KOPT-K1 (cell line): ENCODE data around the gene PDPR.
"Not testable (repeated sequence)": the region's sequence is repeated elsewhere in the genome, so short reads cannot be mapped to it uniquely, and the experiment has no call there.

Experiments
- H3K27ac ChIP-seq: fragments of 200-600 bp; sonication (generic); 2 replicates; pipeline ENCODE4 v1.5.1; 2016; ENCODE audit warnings: antibody characterized with exemption, mild to moderate bottlenecking, low read depth, low read length; ENCODE audit not compliant: poor library complexity, severe bottlenecking
- H3K36me3 ChIP-seq: fragments of 200-600 bp; sonication (generic); 2 replicates; pipeline ENCODE4 v1.5.1; 2017; ENCODE audit warnings: antibody characterized with exemption, mild to moderate bottlenecking, low read length, moderate library complexity; ENCODE audit not compliant: insufficient read depth
- H3K9me3 ChIP-seq: fragments of 200-600 bp; sonication (generic); 2 replicates; pipeline ENCODE4 v1.5.1; 2017; ENCODE audit warnings: antibody characterized with exemption, low read length, mild to moderate bottlenecking; ENCODE audit not compliant: insufficient read depth, poor library complexity, severe bottlenecking

PDPR gene

DNA sequence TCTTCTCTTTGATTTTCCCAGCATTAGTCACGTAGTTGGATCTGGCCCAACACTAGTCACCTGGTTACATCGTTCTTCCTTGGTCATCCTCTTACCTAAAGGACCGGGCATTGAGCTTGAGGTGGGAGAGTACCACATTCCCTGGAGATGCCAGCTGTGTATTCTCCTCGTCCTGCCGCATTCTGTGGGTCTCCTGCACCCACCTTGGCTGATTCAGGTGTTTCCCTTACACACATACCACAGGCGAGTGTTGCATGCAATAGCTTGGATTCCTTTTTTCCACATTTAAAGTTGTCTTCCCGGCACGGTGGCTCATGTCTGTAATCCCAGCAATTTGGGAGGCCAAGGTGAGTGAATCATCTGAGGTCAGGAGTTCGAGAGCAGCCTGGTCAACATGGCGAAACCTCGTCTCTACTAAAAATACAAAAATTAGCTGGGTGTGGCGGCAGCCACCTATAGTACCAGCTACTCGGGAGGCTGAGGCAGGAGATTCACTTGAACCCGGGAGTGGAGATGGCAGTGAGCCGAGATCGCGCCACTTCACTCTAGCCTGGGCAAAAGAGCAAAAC, 37.9 kb downstream of the PDPR start:
- Histone ChIP-seq H3K36me3 (peaks cover 97% of the 10 kb centered on the region), H3K9me3 (no peaks in the 10 kb centered on the region), H3K27ac (no peak overlapping the region)

DNA sequence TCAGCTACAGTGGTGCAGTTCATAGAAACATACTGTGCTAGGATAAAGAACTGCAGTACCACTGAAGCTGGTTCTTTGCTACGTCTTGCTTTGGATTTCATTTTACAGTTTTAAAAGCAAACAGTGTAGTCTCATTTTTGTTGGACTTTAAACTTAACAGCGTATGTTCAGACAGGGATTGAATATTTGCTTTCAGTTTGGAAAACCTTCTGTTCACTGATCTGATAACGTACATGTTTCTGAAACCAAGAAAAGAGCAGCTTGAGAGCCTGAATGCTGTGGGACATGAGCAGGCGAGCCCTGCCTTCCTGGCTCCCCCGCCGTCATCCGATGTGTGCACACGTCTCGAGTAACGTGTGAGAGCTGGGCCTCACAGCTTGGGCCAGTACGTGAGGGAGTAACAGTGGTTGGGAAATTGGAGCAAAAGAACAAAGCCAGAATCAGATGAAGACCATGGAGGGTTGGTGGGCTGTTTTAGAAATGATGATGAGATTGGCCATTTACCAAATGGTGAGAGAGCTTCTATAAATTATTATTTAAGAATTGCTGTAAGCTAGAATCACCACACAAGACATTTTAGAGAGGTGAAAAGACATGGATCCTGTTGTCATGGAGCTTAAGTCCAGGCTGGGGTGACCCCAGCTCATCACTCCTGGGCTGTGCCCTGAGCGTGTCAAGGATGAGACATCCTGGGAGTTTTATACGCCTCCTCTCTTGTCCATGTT, 38.6 kb downstream of the PDPR start:
- peaks cover 100% of the 10 kb centered on the region for H3K36me3 ChIP-seq
- no peak overlapping the region for H3K27ac ChIP-seq
- no peaks in the 10 kb centered on the region for H3K9me3 ChIP-seq

DNA sequence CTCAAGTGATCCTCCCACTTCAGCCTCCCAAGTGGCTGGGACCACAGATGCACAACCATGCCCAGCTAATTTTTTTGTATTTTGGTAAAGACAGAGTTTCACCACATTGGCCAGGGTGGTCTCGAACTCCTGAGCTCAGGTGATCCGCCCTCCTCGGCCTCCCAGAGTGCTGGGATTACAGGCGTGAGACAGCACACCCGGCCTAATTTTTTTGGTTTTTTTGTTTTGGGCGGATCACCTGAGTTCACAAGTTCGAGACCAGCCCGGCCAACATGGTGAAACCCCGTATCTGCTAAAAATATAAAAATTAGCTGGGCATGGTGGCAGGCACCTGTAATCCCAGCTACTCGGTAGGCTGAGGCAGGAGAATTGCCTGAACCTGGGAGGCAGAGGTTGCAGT, 40.6 kb downstream of the PDPR start:
- H3K9me3 ChIP-seq, H3K27ac ChIP-seq: not testable (repeated sequence)
- H3K36me3 ChIP-seq, result peaks cover 100% of the 10 kb centered on the region

DNA sequence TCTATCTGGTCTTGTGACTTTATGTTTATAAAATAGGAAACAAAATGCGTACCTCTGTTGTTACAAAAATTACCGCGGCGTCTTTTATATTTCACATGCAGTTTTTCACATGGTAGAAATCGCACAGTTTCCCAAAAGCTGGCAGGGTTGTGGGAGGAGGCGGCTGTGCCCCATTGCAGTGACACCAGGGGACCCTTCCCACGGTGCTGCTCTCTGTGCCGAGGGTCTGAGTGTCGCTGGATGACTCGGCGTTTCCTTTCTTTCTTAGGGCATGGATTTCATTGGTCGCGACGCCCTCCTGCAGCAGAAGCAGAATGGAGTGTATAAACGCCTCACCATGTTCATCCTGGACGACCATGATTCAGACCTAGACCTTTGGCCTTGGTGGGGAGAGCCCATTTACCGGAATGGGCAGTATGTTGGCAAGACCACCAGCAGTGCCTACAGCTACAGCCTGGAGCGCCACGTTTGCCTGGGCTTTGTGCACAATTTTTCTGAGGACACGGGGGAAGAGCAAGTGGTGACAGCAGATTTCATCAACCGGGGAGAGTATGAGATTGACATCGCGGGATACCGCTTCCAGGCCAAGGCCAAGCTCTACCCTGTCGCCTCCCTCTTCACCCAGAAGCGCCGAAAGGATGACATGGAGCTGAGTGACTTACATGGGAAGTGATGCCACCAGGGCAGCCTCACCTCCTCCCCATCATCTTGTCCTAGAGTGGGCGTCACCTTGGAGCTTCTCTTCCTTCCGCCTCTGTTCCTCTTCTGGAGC, 42.3 kb downstream of the PDPR start:
- H3K36me3 ChIP-seq, result peaks cover 100% of the 10 kb centered on the region
- H3K27ac ChIP-seq, result no peak overlapping the region
- no peaks in the 10 kb centered on the region for H3K9me3 ChIP-seq

DNA sequence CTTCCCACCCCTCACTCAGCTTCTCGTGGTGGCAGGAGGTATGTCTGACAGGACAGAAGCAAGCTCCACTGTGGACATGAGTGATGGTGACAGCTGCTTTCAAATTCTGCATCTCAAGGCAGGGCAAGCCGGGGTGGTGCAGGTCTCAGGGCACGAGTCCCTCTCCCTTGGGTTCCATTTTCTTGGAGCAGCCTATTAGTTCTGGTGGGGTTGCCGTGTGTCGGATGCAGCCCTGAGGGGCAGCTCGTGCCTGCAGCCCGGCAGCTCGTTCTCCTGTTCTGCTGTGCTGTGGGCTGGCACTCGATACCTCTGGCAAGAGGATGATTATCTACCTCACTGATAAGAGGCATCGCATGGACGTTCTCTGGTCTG, 43.0 kb downstream of the PDPR start:
- Histone ChIP-seq H3K27ac (no peak overlapping the region), H3K9me3 (no peaks in the 10 kb centered on the region), H3K36me3 (peaks cover 100% of the 10 kb centered on the region)

DNA sequence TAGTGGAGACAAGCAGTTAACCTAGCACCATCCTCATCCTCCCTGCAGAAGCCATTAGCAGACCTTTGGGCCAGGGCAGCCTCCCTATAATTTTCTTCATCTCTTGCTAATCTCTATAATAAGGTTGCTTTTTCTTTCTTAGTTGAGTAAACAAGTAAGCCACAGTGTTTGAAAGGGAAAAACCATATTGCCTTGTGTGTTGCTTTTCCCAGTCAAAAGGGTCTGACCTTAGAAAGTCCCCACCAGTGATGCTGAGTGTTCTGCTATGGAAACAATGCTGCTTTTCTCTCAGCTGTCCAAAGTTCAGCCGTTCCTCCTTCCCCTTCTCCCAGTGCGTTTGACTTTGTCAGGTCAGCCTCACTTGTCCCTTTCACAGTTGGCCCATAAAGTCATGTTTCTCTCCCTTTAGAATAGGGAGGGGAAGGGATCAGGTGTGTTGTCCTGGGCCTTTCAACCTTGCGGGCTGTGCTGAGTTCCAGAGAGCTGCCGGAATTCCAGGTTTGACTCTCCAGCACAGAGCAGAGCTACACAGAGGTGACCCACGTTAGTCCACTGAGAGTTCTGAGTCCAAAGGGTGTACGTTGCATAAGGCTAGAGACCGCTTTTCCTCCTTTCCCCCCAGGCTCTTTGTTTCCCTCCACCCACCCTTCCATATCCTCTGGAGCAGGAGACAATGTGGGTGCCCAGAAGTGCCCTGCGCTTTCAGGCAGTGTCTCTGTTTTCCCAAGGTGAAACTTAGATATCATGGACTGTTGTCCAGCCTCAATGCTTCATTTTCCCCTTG, 43.5 kb downstream of the PDPR start:
- H3K36me3 ChIP-seq, result peaks cover 100% of the 10 kb centered on the region
- H3K27ac ChIP-seq, result no peak overlapping the region
- H3K9me3 ChIP-seq, result no peaks in the 10 kb centered on the region

DNA sequence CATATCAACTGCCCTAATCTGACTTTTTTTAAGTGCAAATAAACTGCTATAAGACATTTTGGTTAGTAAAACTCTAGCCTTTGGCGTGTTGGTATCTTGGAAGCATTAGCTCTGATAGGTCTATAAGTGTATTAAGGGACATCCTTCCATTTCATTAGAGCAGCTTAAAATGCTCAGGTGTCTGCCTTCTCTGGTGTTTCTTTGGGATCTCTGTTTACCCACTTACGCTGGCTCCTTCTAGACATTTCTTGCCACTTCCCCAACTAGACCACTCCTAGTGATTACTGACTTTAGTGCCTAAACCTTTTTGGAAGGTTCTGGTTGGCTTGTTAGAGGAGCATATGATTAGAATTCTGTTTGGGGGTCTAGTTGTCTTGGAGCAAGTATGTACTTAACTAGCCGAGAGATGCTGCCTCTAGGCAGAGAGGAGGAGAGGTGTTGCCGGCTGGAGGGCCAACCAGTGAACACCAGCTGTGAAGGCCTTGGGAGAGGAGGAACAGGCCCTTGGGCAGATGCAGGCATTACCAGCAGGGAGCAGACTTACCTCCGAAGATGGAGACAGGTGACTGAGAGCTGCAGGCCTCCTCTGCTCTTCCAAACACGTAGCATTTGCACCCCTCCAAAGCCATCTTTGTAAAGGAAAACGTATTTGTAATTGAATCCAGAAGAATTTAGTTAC, 44.3 kb downstream of the PDPR start:
- Histone ChIP-seq H3K36me3 (peaks cover 96% of the 10 kb centered on the region), H3K27ac (no peak overlapping the region), H3K9me3 (no peaks in the 10 kb centered on the region)

DNA sequence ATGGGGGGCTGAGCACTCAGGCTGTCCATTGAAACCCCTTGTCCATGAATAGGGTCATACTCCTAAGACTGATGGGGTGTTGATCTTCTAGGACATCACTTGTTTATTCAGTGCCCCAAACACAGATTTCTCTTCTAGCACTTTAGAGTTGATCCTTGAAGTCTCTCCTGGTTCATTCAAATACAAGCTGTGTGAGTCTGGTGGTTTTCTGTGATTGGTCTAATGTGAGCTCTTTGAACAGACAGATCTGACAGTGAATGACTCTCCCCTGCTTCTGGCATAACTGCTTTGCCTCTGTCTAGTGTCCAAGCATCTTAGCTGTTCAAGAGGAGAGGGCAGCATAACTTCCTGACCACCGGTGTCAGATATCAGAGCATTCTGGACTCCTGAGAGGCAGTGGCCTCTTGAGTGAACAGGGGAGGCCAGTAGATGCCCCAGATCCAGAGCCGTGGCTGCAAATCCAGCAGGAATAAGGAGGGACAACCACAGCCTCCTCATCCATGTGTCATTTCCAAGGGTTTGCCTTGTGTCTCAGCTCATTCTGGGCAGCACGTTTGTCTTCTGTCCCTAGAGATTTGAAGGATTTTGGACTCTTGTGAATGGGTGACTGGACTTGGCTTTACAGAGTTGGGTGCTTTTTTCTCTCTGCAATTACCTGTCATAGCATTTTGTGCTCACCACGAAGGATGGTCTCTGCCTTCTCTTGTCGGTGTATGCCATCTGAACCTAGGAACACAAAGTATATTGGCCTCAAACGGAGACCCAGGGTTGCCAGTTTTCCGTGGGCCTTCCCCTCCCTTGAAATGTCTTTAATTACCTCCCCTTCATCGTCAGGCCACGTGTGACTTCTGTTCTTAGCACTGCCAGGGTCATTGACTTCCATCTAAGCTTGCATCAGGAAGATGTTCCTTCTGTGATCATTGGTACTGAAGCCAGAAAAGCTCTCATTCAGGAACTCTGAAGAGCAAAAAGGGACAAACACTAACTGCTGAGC, 45.5 kb downstream of the PDPR start:
- no peak overlapping the region for H3K27ac ChIP-seq
- no peaks in the 10 kb centered on the region for H3K9me3 ChIP-seq
- H3K36me3 ChIP-seq, result peaks cover 83% of the 10 kb centered on the region

DNA sequence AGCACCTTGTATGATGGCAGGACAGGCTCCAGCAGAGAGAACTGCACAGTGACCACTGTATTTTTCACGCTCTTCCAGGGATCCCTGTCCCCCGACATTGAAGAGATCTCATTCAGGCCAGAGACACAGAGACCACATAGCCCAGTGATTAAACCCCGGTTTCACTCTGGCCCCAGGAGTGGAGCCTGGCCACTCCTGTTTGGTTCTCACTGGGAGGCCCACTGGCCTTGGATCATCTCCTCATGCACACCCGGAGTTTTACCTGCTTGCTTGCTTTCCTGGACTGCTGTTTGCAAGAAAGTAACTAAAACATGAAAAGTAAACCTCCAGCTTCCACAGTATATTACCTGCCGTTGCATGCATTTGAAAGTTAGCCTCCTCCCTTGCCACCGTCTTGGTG, 46.3 kb downstream of the PDPR start:
- H3K9me3 ChIP-seq, result no peaks in the 10 kb centered on the region
- peaks cover 76% of the 10 kb centered on the region for H3K36me3 ChIP-seq
- H3K27ac ChIP-seq, result no peak overlapping the region

DNA sequence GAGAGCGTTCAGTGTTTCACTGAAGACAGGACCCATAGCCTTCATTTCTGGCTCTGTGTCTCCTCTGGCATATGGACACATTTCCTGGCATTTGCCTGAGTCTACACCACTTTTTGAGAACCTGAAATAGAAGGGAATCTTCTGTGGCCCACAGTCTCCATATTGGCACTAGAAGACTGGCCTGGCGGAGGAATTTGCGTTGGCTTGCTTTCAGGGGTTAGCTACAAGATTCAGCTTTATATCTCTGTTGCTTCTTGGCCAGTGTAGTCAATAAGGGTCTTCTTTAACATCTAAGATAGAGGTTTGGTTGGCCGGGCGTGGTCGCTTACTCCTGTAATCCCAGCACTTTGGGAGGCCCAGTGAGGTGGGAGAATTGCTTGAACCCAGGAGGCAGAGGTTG, 46.7 kb downstream of the PDPR start:
- H3K27ac ChIP-seq, result no peak overlapping the region
- peaks cover 72% of the 10 kb centered on the region for H3K36me3 ChIP-seq
- H3K9me3 ChIP-seq, result no peaks in the 10 kb centered on the region

DNA sequence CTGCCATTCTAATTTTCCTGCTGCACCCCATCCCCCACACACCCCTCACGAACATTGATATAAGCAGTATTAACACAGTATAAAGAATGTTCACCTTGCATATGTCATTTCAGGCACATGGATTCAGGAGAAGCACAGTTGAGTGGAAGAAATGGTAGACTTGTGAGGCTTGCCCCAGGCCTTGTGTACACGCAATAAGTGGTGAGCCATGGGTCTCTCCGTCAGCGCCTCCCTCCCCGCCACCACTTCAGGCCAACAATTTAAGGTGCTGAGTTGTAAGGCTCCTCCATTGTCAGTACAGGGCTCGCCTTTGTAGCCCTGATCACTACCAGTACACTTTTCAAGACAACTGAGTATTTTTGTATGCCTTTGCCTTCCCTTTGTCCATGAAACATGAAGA, 47.2 kb downstream of the PDPR start:
- peaks cover 66% of the 10 kb centered on the region for H3K36me3 ChIP-seq
- H3K9me3 ChIP-seq, result no peaks in the 10 kb centered on the region
- no peak overlapping the region for H3K27ac ChIP-seq

DNA sequence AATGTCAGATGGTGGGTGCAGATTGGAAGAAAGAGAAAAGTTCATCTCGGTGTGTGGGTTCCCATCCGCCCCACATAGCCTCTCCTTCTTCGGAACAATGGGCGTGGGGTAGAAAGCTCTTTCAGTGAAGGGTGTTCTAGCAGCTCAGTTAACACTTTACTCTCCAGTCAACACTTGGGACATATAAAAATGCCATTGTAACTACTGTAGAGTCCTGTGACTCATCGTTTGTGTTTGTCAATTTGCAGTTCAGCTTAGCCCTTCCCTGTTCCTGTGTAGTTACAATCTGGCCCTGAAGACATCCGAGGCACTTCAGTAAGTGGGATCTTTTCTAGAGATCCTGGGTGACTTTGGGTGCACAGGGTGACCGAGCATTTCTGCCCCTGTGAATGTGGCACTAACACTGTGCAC, 47.9 kb downstream of the PDPR start:
- peaks cover 59% of the 10 kb centered on the region for H3K36me3 ChIP-seq
- no peak overlapping the region for H3K27ac ChIP-seq
- no peaks in the 10 kb centered on the region for H3K9me3 ChIP-seq

DNA sequence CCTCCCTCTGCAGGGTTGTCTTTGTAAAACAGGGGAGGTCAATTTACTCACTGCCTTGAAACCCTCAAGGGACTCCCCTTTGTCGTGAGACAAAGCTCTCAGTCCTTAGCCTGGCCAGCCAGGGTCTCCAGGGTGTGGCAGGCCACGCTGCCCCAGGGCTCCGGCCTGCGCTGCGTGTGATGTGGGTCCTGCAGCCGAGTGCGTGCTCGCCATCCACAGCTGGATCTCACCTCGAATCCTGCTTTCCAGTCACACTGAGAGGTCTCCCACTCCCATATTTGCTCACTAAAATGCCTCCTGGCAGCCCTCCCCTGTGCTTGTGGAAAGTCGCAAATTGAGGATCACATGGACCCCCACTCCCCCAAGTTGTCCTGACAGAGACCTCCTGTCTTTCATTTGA, 49.5 kb downstream of the PDPR start:
- Histone ChIP-seq H3K36me3 (peaks cover 44% of the 10 kb centered on the region), H3K9me3 (no peaks in the 10 kb centered on the region), H3K27ac (no peak overlapping the region)

DNA sequence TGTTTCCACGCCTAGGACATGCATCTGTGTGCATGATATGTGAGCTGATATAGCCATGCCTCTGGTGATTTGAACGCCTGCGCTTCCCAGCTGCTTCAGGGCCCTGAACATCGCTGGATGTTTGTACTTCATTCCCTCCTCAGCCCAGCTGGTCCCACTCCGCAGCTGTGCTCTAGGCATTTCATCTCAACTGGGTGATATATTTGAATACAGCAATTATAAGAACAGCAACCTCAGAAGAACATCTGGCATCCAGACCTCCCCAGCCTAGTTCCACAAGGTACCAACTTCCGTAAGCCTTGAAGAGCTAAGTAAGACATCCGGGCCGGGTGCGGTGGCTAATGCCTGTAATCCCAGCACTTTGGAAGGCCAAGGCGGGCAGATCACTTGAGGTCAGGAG, 52.6 kb downstream of the PDPR start:
- H3K27ac ChIP-seq, H3K9me3 ChIP-seq: not testable (repeated sequence)
- peaks cover 13% of the 10 kb centered on the region for H3K36me3 ChIP-seq
